Stimulated activated CD4-positive, alpha-beta T cell treated with anti-CD3 and anti-CD28 coated beads, Interleukin-15, amount 100 ng/mL, for 1 hour (primary cell): Measurements from ENCODE around the gene DHX8.
"Not testable (repeated sequence)": the region's sequence is repeated elsewhere in the genome, so short reads cannot be mapped to it uniquely, and the experiment has no call there.

Source experiments
- DNase-seq, 2 donors: peaks; one replicate each; pipeline ENCODE4 v3.0.0-alpha.2; 2020; ENCODE audit warnings: low read depth in 1 of 2, low spot score in 1 of 2

DHX8 gene

GRCh38 chr17:43461185-43461584, 22.6 kb upstream of the DHX8 start:
- no peak for DNase-seq

- DNase-seq, result not testable (repeated sequence)
Measured at GRCh38 chr17:43462569-43462968, 21.2 kb upstream of the DHX8 start.

GRCh38 chr17:43463241-43463640, 20.5 kb upstream of the DHX8 start:
- DNase-seq, result no peak

GRCh38 chr17:43464046-43464445, 19.7 kb upstream of the DHX8 start:
- DNase-seq, result no peak

GRCh38 chr17:43465049-43465448, 18.7 kb upstream of the DHX8 start:
- DNase-seq, result no peak

GRCh38 chr17:43467981-43468581, 15.7 kb upstream of the DHX8 start:
- DNase-seq, result no peak

GRCh38 chr17:43468691-43469139, 15.1 kb upstream of the DHX8 start:
- DNase-seq, result no peak

GRCh38 chr17:43469145-43469544, 14.6 kb upstream of the DHX8 start:
- DNase-seq, result no peak

- no peak for DNase-seq
Measured at GRCh38 chr17:43471585-43472160, 12.1 kb upstream of the DHX8 start.

- DNase-seq, result no peak
Measured at GRCh38 chr17:43475494-43476089, 8.2 kb upstream of the DHX8 start.

- not testable (repeated sequence) for DNase-seq
Measured at GRCh38 chr17:43476306-43476705, 7.5 kb upstream of the DHX8 start.

GRCh38 chr17:43477832-43478634, 5.7 kb upstream of the DHX8 start:
- no peak for DNase-seq

- no peak for DNase-seq
Measured at GRCh38 chr17:43479948-43480347, 3.8 kb upstream of the DHX8 start.

GRCh38 chr17:43482103-43483012, 1.4 kb upstream of the DHX8 start:
- DNase-seq, result no peak

GRCh38 chr17:43490621-43491020, 6.8 kb downstream of the DHX8 start:
- no peak for DNase-seq

- not testable (repeated sequence) for DNase-seq
Measured at GRCh38 chr17:43509440-43509839, 25.7 kb downstream of the DHX8 start.

- DNase-seq, result not testable (repeated sequence)
Measured at GRCh38 chr17:43511199-43511598, 27.4 kb downstream of the DHX8 start.

GRCh38 chr17:43515656-43516055, 31.9 kb downstream of the DHX8 start:
- DNase-seq, result no peak

- no peak for DNase-seq
Measured at GRCh38 chr17:43517161-43517560, 33.4 kb downstream of the DHX8 start.

GRCh38 chr17:43517615-43518386, 34.0 kb downstream of the DHX8 start:
- DNase-seq, result no peak
